HG03469 (cell line): ENCODE results near the gene HSPD1.

Experiments
- ATAC-seq: cut with Tn5 transposase; IDR thresholded peaks from one replicate; pipeline ENCODE4 v1.9.1; 2021; ENCODE audit warnings: mild to moderate bottlenecking, moderate library complexity, moderate number of reproducible peaks; ENCODE audit not compliant: unreplicated experiment

HSPD1 gene

DNA sequence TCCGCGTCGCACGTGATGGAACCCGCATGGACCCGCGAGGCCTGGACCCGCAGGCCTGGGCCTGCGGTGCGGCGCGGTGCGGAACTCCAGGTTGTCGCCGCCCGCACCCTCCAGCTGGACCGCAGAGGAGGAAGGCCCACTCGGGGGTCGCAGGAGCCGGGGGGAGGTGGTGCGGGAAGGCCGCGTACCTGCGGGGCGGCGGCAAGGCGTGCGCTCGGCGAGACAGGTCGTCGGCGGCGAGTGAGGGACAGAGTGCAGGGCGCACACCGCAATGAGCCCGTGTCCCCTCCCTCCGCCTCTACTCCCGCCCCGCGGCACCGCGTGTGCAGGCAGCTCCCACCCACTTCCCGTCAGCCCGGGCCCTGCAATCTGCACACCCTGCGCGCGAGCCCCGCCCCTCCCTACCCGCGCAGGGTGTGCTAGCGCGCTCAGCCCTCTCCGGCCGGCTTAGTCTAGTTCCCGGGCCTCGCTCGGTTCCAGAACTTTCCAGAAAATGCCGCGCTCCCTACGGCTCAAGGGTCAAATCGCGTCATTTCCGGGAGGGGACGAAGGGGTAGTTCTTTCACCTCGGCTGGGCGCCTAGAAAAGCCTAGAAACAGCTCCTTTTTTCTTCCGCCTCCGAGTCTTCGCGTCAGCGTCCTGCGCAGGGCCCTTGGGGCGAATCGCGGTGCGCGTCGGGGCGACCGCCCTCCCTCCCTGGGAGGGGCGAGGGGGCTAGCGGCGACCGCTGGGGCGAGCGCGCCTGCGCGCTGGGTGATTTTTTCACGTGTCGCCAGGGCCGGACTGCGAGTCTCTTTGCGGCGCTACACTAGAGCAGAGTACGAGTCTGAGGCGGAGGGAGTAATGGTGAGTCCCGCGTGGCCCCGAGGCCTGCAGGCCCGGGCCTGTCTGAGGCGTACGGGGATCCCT is at the start of gene HSPD1, which contains the start of gene HSPE1:
TSS of gene HSPD1 (minus strand) at position 247 of the 909 bp plus-strand sequence. CDS start 992 bp downstream, outside the sequence.
TSS of gene HSPE1 (plus strand) at position 786 of the 909 bp plus-strand sequence. CDS start at position 844, 58 bp downstream.
- ATAC-seq: peak; percentile 72

DNA sequence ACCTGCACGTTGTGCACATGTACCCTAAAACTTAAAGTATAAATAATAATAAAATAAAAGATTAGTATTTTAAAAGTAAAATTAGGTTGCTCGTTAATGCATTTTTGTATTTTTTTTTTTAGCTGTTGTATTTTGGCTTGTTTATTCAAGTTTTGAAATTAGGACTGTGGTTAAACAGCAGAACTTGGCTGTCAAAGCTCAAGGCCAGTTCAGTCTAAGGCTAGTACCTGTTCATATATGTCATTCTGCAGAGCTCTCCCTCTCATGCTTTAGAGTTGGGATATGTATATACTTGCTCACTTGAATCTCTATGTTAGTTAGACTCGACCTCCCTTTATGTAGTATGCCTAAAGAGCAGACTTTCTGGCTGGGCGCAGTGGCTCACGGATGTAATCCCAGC is 48.9 kb upstream of the HSPD1 start:
- ATAC-seq: no peak

DNA sequence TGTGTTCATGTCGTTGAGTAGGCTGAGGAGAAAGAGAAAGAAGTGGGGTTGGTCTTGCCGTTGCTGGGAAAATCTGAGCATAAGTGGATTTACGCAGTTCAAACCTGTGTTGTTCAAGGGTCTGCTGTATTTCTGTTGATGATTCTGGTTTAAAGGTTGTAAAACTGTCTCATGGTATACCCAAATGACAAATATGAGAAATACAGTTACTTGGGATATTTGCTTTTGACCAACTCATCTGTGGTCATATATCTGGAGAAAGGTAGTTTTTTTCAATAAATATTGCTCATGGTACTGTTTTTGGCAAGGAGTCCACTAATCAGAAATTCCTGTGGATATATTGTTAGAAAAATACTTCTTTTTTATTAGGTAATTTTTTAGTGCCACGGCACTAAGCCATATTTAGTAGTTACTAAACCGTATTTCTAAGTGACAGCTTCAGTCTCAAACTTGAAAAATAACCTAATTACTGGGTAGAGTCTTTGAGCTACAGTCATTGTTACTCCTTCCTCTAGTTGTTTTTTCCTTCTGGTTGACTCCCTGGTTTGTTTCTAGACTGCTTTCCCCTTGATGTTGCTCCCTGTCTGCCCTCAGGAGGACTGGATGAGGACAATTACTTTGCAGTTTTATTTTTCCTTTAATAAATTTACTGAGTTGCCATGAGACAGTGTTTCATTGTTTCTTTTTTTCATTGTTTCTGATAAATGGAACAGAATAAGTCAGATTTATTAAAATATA is 47.7 kb upstream of the HSPD1 start:
- ATAC-seq: no peak

DNA sequence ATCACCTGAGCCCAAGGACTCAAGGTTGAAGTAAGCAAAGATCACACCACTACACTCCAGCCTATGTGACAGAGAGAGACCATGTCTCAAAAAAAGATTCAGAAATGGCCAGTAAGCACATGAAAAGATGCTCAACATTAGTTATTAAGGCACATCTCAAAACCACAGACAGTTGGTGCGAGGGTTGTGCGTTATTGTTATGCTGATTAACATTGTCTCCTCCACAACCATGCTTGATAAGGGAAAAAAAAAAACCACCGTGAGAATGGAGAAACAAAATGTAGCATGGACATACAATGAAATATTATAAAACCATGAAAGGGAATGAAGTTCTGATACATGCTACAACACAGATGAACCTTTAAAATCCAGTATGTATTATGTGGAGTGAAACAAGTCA is 43.6 kb upstream of the HSPD1 start:
- no peak for ATAC-seq

DNA sequence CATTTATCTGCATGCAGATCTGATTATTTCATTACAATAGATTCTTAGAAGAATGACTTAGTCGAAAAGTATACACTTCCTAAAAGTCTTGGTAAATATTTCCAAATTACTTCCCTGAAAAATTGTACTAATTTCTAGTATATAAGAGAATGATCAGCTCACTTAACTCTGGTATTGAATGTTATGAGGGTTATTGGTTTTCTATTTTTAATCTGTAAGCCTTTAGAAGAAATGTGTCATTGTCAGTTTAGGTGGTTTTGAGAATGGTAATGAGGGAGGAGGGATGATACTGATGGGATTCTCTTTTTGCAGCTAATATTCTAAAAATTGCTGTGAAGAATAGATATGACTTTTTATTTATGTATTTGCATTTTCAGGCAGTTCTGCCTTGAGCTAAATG is 40.1 kb upstream of the HSPD1 start:
- ATAC-seq: no peak

DNA sequence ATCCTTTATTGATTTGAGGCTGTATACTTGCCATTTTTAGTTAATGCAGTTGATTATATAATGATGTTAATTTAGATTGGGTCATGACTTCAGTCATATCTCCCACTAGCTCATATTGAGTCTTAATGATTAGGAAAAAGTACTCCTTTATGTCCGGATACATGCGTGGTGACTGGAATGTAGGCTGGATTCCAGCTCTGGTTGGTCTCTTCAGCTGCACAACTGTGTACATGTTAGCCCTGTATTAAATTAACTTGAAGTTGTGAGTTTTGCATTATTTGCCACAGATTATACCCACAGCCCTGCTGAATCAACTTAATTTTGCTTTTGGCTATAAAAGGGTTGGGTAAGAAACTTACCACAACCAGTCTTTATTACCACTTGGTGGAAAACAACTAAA is 38.8 kb upstream of the HSPD1 start:
- no peak for ATAC-seq

DNA sequence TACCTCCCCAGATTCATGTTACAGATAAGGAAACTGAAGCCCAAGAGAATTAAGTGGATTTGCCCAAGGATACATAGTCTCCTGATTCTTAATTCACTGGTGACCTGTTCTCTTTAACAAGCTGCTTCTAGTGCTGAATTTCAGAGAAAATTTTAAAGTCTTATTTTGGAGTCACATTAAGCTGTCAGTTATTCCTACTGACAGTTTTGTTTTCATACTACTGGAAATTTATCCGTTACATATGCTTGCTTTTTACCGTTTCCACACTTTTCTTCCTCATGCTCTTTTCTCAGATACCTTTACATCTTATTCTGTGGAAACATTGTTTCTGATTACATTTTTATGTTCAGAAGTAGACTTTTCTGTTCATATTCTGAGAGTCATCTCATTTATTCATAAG is 17.5 kb upstream of the HSPD1 start:
- ATAC-seq: no peak

DNA sequence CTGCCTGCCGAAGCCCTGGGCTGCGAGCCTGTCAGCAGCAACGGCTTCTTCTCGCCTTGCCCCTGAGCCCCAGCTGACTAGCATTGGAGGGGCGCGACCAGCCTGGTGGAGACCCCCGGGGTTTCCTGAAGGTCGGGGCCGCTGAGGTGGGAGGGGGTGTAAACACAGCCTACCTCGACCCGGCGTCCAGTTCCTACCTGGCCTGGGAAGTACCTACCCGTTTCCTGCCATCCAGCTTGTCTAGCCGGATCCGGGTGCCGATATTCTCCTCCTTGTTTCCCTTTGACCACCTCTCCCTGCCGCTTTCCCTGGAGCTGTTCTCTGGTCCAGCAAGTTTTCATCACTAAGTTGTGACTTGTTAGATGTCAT is 16.7 kb upstream of the HSPD1 start:
- no peak for ATAC-seq

DNA sequence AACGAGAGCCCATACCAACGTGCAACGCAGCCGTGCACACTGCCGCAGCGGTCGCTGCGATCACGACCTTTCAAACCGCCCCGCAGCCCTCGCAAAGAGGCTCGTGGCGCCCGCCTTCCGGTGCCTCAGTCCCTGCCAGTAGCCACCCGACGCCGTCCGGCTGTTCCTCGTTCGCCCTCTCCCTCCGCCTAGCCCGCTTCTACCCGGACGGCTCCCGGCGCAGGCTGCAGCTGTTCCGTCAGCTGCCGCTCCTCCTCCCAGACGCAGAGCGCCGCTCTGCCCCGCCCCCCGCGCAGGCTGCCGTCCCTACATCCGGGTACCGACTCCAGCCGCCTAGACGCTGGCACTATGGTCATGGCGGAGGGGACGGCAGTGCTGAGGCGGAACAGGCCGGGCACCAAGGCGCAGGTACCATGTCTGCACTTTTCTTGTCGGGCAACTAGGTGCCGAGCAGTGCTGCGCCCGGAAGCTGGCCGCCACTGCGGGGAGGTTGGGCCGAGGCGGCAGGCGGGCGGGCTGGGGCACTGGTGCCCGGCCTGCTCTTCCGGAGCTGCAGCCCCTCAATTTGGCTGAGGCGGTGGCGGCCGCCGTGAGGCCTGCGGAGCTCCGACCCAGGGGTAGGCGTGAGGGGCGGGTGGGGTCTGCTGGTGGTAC is 16.2 kb upstream of the HSPD1 start, which contains the start of gene MOB4:
TSS of gene MOB4 (plus strand) at position 328 of the 654 bp plus-strand sequence. CDS start at position 349, 21 bp downstream.
- ATAC-seq: peak; percentile 92

DNA sequence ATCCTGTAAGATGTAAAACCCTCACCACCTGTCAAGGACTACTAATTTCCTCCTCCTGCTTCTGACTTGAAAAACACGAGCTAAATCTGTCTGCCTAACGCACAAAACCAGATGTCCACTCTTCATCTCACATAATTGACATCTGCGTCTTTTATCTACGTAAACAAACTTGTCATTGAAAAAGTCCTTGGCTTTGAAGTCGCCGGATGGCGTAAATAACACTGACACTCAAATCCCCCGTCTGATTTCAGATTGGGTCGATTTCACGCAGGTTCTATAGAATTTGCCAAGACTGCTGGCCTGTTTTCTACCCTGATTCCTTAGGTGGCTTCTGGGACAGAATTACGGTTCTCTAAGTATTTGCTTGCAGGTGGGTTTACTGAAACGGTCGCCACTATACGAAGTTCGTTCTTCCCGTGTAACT is 15.7 kb upstream of the HSPD1 start:
- no peak for ATAC-seq

DNA sequence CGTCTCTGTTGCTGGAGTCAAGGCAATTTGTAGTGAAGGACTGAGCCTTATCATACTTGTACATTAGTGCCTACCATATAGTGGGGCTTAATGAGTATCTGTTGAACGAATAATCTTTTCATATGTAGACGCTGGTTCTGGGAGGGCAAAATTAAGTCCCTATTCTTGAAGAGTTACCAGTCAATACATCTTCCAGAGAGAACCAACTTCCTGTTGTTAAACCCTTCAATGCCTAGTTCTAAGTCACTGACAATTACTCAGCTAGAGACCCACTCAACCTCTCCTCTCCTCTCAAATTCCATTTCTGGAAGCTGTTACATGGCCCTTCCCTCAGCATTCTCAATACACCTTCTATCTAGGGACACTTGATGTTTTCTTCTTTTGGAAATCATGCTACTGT is 15.1 kb upstream of the HSPD1 start:
- ATAC-seq: no peak

DNA sequence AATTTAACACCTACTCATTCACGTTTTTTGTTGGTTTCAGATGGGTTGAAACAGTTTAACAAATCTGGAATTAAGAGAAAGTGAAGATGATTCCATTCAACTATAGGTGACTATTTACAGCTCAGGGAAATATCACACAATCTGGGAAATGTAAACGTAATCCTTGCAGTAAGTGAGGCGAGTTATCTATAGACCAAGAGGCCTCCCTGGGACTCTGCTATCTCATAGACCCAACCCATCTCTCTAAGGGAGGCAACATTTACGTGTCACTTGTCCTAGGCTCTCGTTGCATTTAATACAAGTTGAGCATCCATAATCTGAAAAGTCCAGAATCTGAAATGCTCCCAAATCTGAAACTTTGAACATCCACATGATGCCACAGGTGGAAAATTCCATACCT is 14.3 kb upstream of the HSPD1 start:
- ATAC-seq: no peak

DNA sequence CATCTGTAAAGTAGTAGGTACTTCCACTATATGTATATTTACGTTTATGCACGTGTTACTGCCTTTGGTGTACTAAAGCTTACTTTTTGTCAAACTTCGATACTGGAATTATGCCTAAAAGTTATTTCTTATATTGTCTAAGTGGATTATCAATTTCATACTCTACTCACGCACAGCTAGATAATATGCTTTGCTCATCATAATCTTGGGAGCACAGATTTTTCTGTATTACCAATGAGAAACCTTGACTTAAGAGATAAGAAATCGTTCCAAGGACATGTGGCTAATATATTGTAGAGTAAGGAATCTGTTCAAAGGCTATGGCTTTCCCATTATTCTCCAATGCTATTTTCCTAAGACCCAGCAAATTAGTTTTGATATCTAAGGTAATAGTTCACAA is 7.0 kb upstream of the HSPD1 start:
- no peak for ATAC-seq

DNA sequence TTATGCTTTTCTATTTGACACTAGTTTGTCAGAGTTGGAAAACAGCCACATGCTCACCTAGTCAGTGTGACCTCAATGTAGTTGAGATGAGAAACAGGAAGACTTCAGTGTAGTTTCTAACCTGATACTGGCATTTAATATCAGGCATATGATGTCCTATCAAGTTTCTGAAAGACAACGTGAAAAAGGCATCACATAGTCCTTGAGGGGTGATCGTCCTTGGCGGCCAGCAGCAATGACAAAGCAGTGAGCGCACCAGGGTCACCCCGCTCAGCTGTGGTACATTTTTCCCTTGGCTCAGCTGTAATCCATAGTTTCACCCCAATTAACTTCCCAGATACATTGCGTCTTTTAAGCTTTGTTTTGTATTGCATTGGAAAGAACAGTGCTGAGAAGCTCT is 4.9 kb upstream of the HSPD1 start:
- ATAC-seq: no peak

DNA sequence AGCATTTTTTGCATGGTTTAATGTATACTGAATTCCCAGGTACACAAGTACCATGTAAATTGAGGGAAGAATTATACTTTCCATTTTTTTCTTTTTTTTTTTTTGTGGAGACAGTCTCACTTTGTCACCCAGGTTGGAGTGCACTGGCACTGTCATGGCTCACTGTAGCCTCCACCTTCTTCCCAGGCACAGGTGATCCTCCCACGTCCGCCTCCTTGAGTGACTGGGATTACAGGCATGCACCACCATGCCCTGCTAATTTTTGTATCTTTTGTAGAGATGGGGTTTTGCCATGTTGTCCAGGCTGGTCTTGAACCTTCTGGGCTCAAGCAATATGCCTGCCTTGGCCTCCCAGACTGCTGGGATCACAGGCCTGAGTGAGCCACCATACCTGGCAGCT is 4.4 kb upstream of the HSPD1 start:
- ATAC-seq: no peak

DNA sequence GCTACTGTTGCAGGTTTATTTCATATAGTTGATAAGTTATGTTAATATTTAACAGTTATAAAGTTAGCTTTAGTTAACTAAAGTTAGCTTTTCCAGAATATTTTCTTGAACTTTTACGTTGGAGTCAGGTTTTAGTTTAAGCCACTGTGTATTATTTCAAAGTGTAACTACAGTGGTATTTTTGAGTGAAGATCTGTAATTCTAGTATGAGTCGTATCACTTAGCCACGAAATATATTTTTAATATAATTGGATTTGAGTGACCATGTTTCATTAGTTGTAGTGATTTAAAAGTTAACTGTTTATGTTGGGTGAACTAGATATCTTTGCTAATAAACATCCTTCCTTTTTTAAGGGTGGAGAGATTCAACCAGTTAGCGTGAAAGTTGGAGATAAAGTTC is 3.0 kb upstream of the HSPD1 start:
- ATAC-seq: no peak

DNA sequence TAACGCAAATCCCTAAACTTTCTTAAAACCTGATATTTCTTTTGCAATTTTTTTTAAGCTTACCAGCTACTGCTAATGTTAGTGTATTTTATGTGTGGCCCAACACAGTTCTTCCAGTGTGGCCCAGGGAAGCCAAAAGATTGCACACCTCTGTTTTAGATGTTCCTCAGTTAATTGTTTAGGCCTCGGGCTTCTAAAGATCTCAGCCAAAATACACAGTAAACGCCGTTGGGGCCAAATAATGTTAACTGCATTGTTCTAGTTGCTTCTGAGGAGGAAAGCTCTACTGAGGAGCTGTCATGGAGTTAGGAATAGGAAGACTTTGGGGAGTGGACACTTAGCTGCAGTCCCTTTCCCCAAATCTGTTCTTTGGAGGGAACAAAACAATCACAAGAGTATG is 2.6 kb upstream of the HSPD1 start:
- ATAC-seq: no peak

DNA sequence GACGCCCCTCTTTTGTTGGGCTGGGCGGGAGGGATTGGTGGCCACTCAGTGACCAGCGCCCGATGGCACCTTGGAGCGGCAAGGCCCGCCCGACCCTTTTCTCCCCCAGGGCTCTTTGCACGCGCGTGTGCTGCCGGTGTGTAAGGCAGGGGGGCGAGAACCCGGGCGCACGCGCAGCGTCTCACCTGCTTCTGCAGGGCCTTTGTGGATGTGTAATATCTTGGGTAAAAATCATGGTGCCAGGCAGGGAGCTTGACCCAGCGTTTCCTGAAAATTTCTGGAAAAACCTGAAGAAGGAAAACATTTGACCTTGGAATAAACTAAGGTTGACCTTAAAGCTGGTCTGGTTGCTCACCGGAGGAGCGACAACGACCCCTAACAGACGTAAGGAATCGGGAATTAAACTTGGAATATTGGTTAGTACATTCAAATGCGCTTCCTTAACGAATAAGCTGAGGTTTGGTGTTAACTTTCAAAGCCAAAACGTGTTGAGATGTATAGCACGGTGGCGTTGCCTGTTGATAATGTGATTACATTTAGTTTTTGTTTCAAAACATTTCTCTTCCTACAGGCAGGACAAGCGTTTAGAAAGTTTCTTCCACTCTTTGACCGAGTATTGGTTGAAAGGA is 977 bp upstream of the HSPD1 start:
- ATAC-seq: peak; percentile 2

DNA sequence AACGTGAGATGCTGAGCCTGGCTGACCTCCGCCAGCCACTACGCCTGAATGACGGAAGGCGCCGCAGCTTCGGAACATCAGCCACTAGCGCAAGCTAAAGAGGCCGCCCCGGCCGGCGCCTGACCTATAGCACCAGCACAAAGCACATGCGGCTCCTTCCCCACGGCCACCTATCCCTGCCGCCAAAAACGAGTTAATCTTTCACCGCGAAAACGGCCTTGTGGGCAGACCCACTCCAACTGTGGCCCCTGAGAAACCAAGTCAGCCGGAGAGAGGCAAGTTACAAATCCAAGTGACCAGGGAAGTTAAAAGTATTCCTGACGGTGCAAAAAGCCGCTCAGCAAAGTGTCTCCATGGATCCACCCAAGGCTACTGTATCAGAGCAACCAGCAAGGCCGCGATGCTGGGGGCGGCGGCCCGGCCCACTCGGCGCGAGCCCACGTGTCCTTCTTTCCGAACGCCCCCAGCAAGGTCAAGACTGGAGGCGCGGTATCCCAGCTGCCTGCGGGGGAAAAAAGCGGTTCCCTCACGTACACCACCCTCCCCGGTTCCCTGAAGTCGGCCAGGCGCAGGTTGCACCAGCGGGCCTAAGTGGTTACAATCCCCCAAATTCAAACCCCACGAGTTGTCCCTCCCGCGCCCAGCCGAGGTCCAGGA is 575 bp downstream of the HSPD1 start:
- no peak for ATAC-seq

DNA sequence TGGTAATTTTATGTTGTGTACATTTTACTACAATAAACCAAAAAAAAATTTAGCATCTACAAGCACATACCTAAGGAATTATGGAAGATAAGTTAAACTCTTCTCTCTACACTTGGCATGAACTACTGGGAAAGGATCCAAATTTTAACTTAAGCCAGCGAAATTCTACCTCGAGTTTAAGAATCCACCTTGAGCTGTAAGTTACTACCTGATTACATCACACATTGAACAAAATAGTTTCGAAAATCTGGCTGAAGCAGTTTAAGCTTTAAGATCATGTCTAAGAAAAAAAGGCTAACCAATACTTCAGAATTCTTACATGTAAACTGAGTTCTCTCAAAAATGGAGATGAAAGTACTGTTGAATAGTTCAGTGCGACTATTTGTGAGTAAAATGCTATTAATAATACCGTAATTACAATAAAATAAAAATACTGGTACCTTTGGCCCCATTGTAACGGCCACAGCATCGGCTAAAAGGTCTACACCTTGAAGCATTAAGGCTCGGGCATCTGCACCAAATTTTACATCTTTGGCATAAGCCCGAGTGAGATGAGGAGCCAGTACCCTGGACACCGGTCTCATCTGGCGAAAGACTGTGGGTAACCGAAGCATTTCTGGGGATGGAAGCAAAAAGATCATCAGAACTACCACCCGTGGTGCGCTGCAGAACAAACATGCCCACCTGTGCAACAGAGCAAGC is 1.3 kb downstream of the HSPD1 start:
- no peak for ATAC-seq
